HEK293 (cell line): ENCODE data around the gene CLEC4E.

Source experiments
- CTCF ChIA-PET: fragments of 350-600 bp; formaldehyde crosslinking; extraction: SDS; loops from one replicate; lab custom pipeline; 2021; ENCODE audit warnings: antibody characterized with exemption; lab: Yijun Ruan, JAX
- POLR2A ChIA-PET: fragments of 300-600 bp; formaldehyde crosslinking; extraction: SDS; loops from one replicate; lab custom pipeline; 2020; ENCODE audit warnings: antibody characterized with exemption, inconsistent platforms; lab: Yijun Ruan, JAX
- H3K27ac ChIP-seq: fragments of 200-500 bp; sonication (Bioruptor generic); 2 replicates; pipeline ENCODE4 v1.5.1; 2014; ENCODE audit warnings: low read depth, low read length, control low read depth, inconsistent platforms; ENCODE audit errors: extremely low read depth
- H3K36me3 ChIP-seq, 2 experiments: fragments of 200-500 bp in 1 of 2; sonication (Bioruptor generic) in 1 of 2; 1 replicate in 1 of 2; 2 replicates in 1 of 2; pipeline ENCODE4 v1.5.1; 2014 to 2017; ENCODE audit warnings: inconsistent platforms in 2 of 2, low read length in 2 of 2; ENCODE audit not compliant: control insufficient read depth in 2 of 2, insufficient read depth in 1 of 2
- H3K4me1 ChIP-seq: fragments of 200-500 bp; sonication (Bioruptor generic); 2 replicates; pipeline ENCODE4 v1.5.1; 2014; ENCODE audit warnings: mild to moderate bottlenecking, low read length, inconsistent platforms; ENCODE audit not compliant: control insufficient read depth, insufficient read depth
- H3K4me3 ChIP-seq: 2 replicates; pipeline ENCODE4 v1.5.1; 2011; ENCODE audit warnings: low read depth, mild to moderate bottlenecking, control low read depth, low read length, moderate library complexity
- H3K9me3 ChIP-seq: fragments of 200-500 bp; sonication (Bioruptor generic); 2 replicates; pipeline ENCODE4 v1.5.1; 2014; ENCODE audit warnings: low read depth, low read length, inconsistent platforms; ENCODE audit not compliant: control insufficient read depth, insufficient read depth
- EGR2 ChIP-seq: fragments of 450-650 bp; formaldehyde crosslinking; IDR thresholded peaks from 2 replicates; pipeline ENCODE4 v1.5.1; 2016; ENCODE audit warnings: low read depth, missing biosample characterization, missing genetic modification characterization
- REPIN1 ChIP-seq: fragments of 450-650 bp; formaldehyde crosslinking; IDR thresholded peaks from 2 replicates; pipeline ENCODE4 v1.5.1; 2017; ENCODE audit warnings: missing biosample characterization, missing genetic modification characterization, low read depth
- YY1 ChIP-seq: fragments of 450-650 bp; formaldehyde crosslinking; IDR thresholded peaks from 2 replicates; pipeline ENCODE4 v1.5.1; 2018; ENCODE audit warnings: missing biosample characterization, missing genetic modification characterization
- ZBTB7A ChIP-seq: fragments of 450-650 bp; formaldehyde crosslinking; IDR thresholded peaks from 2 replicates; pipeline ENCODE4 v1.5.1; 2016; ENCODE audit warnings: low read depth, missing biosample characterization, missing genetic modification characterization
- ZNF112 ChIP-seq: fragments of 450-650 bp; formaldehyde crosslinking; IDR thresholded peaks from 2 replicates; pipeline ENCODE4 v1.5.0; 2017; ENCODE audit warnings: missing biosample characterization, missing genetic modification characterization
- ZNF148 ChIP-seq: fragments of 450-650 bp; formaldehyde crosslinking; IDR thresholded peaks from 2 replicates; pipeline ENCODE4 v1.5.0; 2017; ENCODE audit warnings: missing biosample characterization, missing genetic modification characterization, borderline replicate concordance
- ZNF311 ChIP-seq: fragments of 450-650 bp; formaldehyde crosslinking; IDR thresholded peaks from 2 replicates; pipeline ENCODE4 v1.5.1; 2017; ENCODE audit warnings: missing biosample characterization, missing genetic modification characterization, borderline replicate concordance
- ZNF558 ChIP-seq: fragments of 450-650 bp; formaldehyde crosslinking; IDR thresholded peaks from 2 replicates; pipeline ENCODE4 v1.5.1; 2016; ENCODE audit warnings: missing biosample characterization, missing genetic modification characterization
- ZNF701 ChIP-seq: fragments of 450-650 bp; formaldehyde crosslinking; IDR thresholded peaks from 2 replicates; pipeline ENCODE4 v1.5.1; 2016; ENCODE audit warnings: missing biosample characterization, missing genetic modification characterization
- ZSCAN18 ChIP-seq: fragments of 450-650 bp; formaldehyde crosslinking; IDR thresholded peaks from 2 replicates; pipeline ENCODE4 v1.5.1; 2016; ENCODE audit warnings: missing biosample characterization, missing genetic modification characterization
- TF ChIP-seq, protein P1 (sequence below): fragments of 450-650 bp; formaldehyde crosslinking; conservative IDR thresholded peaks from 2 replicates; pipeline ENCODE4 v1.5.1; 2016; ENCODE audit warnings: low read depth, missing biosample characterization, missing genetic modification characterization
- TF ChIP-seq, protein P2 (sequence below): fragments of 450-650 bp; formaldehyde crosslinking; IDR thresholded peaks from 2 replicates; pipeline ENCODE4 v1.5.1; 2016; ENCODE audit warnings: missing biosample characterization, missing genetic modification characterization, borderline replicate concordance
- TF ChIP-seq, protein P3 (sequence below): fragments of 450-650 bp; formaldehyde crosslinking; IDR thresholded peaks from 2 replicates; pipeline ENCODE4 v1.5.1; 2017; ENCODE audit warnings: missing biosample characterization, missing genetic modification characterization

CLEC4E gene

DNA sequence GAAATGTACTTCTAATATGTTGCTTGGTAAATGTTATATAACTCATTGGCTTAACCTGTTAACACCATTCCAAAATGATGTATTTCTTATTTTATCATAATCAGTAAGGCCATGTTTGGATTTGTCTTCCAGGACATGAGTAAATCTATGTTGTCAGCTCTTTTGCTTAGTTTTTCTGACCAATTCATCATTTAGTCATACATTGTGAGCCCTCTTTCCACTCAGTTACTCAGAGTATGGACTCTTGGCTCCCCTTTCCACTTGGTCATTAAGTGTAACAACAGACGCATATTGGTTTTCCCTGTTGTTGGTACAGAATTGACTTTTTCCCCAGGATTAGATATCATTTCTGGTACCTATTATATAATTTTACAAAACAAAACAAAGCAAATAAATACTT lies 36.4 kb downstream of the CLEC4E start:
- no peaks in the 10 kb centered on the region for H3K4me1 ChIP-seq
- H3K36me3 ChIP-seq = no peaks in the 10 kb centered on the region
- H3K4me3 ChIP-seq = no peak overlapping the region
- CTCF ChIA-PET = interaction anchor here (0.6 to 1.0 kb wide), 2 partner anchors 14 to 40 kb away, joined by 3 to 4 read pairs; no protein-coding TSS in a partner anchor
- no peaks in the 10 kb centered on the region for H3K9me3 ChIP-seq
- TF ChIP-seq, protein P1, sequence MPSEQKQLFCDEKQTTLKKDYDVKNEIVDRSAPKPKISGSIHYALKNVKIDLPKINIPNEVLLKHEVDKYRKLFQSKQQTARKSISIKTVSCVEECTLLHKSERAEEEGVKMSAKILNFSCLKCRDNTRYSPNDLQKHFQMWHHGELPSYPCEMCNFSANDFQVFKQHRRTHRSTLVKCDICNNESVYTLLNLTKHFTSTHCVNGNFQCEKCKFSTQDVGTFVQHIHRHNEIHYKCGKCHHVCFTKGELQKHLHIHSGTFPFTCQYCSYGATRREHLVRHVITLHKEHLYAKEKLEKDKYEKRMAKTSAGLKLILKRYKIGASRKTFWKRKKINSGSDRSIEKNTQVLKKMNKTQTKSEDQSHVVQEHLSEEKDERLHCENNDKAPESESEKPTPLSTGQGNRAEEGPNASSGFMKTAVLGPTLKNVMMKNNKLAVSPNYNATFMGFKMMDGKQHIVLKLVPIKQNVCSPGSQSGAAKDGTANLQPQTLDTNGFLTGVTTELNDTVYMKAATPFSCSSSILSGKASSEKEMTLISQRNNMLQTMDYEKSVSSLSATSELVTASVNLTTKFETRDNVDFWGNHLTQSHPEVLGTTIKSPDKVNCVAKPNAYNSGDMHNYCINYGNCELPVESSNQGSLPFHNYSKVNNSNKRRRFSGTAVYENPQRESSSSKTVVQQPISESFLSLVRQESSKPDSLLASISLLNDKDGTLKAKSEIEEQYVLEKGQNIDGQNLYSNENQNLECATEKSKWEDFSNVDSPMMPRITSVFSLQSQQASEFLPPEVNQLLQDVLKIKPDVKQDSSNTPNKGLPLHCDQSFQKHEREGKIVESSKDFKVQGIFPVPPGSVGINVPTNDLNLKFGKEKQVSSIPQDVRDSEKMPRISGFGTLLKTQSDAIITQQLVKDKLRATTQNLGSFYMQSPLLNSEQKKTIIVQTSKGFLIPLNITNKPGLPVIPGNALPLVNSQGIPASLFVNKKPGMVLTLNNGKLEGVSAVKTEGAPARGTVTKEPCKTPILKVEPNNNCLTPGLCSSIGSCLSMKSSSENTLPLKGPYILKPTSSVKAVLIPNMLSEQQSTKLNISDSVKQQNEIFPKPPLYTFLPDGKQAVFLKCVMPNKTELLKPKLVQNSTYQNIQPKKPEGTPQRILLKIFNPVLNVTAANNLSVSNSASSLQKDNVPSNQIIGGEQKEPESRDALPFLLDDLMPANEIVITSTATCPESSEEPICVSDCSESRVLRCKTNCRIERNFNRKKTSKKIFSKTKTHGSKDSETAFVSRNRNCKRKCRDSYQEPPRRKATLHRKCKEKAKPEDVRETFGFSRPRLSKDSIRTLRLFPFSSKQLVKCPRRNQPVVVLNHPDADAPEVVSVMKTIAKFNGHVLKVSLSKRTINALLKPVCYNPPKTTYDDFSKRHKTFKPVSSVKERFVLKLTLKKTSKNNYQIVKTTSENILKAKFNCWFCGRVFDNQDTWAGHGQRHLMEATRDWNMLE (tag by site-specific recombination) = no peak
- TF ChIP-seq ZNF112 (tag by site-specific recombination) = no peak
- no peak for TF ChIP-seq ZNF558 (tag by site-specific recombination)
- TF ChIP-seq ZNF701 (tag by site-specific recombination) = no peak
- no peak for TF ChIP-seq ZSCAN18
- TF ChIP-seq, protein P2, sequence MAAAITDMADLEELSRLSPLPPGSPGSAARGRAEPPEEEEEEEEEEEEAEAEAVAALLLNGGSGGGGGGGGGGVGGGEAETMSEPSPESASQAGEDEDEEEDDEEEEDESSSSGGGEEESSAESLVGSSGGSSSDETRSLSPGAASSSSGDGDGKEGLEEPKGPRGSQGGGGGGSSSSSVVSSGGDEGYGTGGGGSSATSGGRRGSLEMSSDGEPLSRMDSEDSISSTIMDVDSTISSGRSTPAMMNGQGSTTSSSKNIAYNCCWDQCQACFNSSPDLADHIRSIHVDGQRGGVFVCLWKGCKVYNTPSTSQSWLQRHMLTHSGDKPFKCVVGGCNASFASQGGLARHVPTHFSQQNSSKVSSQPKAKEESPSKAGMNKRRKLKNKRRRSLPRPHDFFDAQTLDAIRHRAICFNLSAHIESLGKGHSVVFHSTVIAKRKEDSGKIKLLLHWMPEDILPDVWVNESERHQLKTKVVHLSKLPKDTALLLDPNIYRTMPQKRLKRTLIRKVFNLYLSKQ (tag by site-specific recombination) = no peak
- no peak for TF ChIP-seq EGR2 (tag by site-specific recombination)
- TF ChIP-seq ZNF148 (tag by site-specific recombination) = no peak
- no peak for TF ChIP-seq YY1 (tag by site-specific recombination)
- no peak for TF ChIP-seq ZBTB7A (tag by site-specific recombination)
- TF ChIP-seq REPIN1 (tag by site-specific recombination) = no peak
- TF ChIP-seq, protein P3, sequence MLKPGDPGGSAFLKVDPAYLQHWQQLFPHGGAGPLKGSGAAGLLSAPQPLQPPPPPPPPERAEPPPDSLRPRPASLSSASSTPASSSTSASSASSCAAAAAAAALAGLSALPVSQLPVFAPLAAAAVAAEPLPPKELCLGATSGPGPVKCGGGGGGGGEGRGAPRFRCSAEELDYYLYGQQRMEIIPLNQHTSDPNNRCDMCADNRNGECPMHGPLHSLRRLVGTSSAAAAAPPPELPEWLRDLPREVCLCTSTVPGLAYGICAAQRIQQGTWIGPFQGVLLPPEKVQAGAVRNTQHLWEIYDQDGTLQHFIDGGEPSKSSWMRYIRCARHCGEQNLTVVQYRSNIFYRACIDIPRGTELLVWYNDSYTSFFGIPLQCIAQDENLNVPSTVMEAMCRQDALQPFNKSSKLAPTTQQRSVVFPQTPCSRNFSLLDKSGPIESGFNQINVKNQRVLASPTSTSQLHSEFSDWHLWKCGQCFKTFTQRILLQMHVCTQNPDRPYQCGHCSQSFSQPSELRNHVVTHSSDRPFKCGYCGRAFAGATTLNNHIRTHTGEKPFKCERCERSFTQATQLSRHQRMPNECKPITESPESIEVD = no peak
- TF ChIP-seq ZNF311 (tag by site-specific recombination) = no peak
- TF ChIP-seq, all 188 proteins: peak for 0
- no peak overlapping the region for H3K27ac ChIP-seq
- POLR2A ChIA-PET = no interaction called here
